ENCODE data around the gene AMZ1. TPM values are rescaled to one million over a fixed set of nuclear protein-coding genes. Genes with fewer than 3 reads are reported as not detected.
A peak's percentile ranks its signal among the peaks of the same experiment; 100 is the strongest.

Gene AMZ1
- total RNA-seq, 1 experiment from 2014 or later: 0.74 TPM

GRCh38 chr7:2651847-2652735, 35.9 kb upstream of the AMZ1 start:
- no peak for DNase-seq
- Histone ChIP-seq H3K9ac (ENCODE audit: extremely low read depth, insufficient read length, low read length) (no peak overlapping the region), H3K18ac (ENCODE audit: insufficient read length, low read depth, low read length) (no peak overlapping the region), H3K4me2 (ENCODE audit: insufficient read depth, insufficient read length, low read length) (no peak overlapping the region), H3K4ac (ENCODE audit: low read depth, low read length) (no peak overlapping the region), H3K23ac (ENCODE audit: insufficient read length, low read depth, low read length) (no peak overlapping the region), H2BK12ac (ENCODE audit: insufficient read length, low read depth, low read length) (no peak overlapping the region), H2AFZ (ENCODE audit: low read length) (no peak overlapping the region), H2BK120ac (ENCODE audit: low read depth, low read length, poor library complexity, severe bottlenecking) (no peak overlapping the region), H4K20me1 (ENCODE audit: control insufficient read depth, insufficient read depth, insufficient read length) (no peaks in the 10 kb centered on the region), H4K91ac (ENCODE audit: insufficient read length, low read depth, low read length) (no peak overlapping the region), H2BK5ac (ENCODE audit: insufficient read length, low read length) (peak overlapping the region; percentile 84), H4K5ac (ENCODE audit: insufficient read length, low read depth, low read length) (peak overlapping the region; percentile 44), H3K23me2 (ENCODE audit: insufficient read length, low read depth, low read length, poor library complexity, severe bottlenecking) (no peaks in the 10 kb centered on the region), H2BK15ac (ENCODE audit: low read depth, low read length) (no peak overlapping the region), H3K27me3 (ENCODE audit: insufficient read depth, low read length) (no peaks in the 10 kb centered on the region), H3K79me1 (ENCODE audit: insufficient read depth, low read depth, low read length, poor library complexity, severe bottlenecking) (no peaks in the 10 kb centered on the region), H3K4me1 (ENCODE audit: insufficient read depth, low read length) (no peaks in the 10 kb centered on the region), H2AK5ac (ENCODE audit: insufficient read length, low read length) (no peak overlapping the region), H3K14ac (ENCODE audit: insufficient read depth, low read length) (no peak overlapping the region), H3K56ac (ENCODE audit: insufficient read length, low read depth, low read length) (no peak overlapping the region), H2BK20ac (ENCODE audit: low read depth, low read length, poor library complexity, severe bottlenecking) (no peak overlapping the region), H4K8ac (replicated peaks; ENCODE audit: insufficient read length, low read depth, low read length) (no peak overlapping the region), H3K9me3 (ENCODE audit: control insufficient read depth, low read depth, low read length) (no peaks in the 10 kb centered on the region), H3K27ac (ENCODE audit: insufficient read length, low read depth, low read length) (no peak overlapping the region), H3K79me2 (ENCODE audit: insufficient read depth, low read length) (no peaks in the 10 kb centered on the region), H3T11ph (ENCODE audit: low read length) (no peak overlapping the region)
- peaks cover 0 to 3% of the 10 kb centered on the region in 2 experiments; a peak in 1 of 4 replicates for H3K4me1 Mint-ChIP-seq
- TF ChIP-seq CTCF (conservative IDR thresholded peaks at IDR 0.05): no peak
- H3K9me3 Mint-ChIP-seq: no peaks in the 10 kb centered on the region
- peaks cover 23 to 44% (median 39%) of the 10 kb centered on the region in 3 experiments for H3K36me3 Mint-ChIP-seq (ENCODE audit: insufficient read depth in 1 of 3, low read depth in 3 of 3)
- H3K27me3 Mint-ChIP-seq (ENCODE audit: low read depth): no peaks in the 10 kb centered on the region
- no CpG with 5 or more reads among the region's 28 CpGs for whole genome bisulfite sequencing (ENCODE audit: extremely low coverage, insufficient read length, low lambda C conversion rate)
- peak overlapping the region in 2 of 3 experiments; percentile 39 to 94; a peak in 3 of 7 replicates for H3K27ac Mint-ChIP-seq
- H3K4me3 Mint-ChIP-seq: no peak overlapping the region

All from H9 (cell line).